ENCODE data around the gene SIM1. TPM values are rescaled to one million over a fixed set of nuclear protein-coding genes. Genes with fewer than 3 reads are reported as not detected.
A peak's percentile ranks its signal among the peaks of the same experiment; 100 is the strongest.

Gene SIM1
- total and polyA plus RNA-seq, 4 donors, result not detected

- ATAC-seq (ENCODE audit: insufficient read depth, low FRiP score) (no peak), DNase-seq (peak in 1 of 3 donors; percentile 15)
- Histone ChIP-seq H3K36me3 (ENCODE audit: control insufficient read depth in 4 of 4, insufficient read depth in 4 of 4, low read length in 4 of 4) (no peaks in the 10 kb centered on the region), H3K4me3 (no peak overlapping the region), H3K9ac (ENCODE audit: insufficient read depth in 1 of 2, low read length in 2 of 2) (no peak overlapping the region), H3K27ac (ENCODE audit: low read depth in 1 of 2, low read length in 1 of 2) (no peak overlapping the region), H3K27me3 (ENCODE audit: control insufficient read depth in 3 of 3, insufficient read depth in 3 of 3, low read length in 2 of 3) (no peaks in the 10 kb centered on the region), H3K4me1 (ENCODE audit: control insufficient read depth in 5 of 5, insufficient read depth in 5 of 5, low read length in 5 of 5) (no peaks in the 10 kb centered on the region), H3K9me3 (ENCODE audit: control insufficient read depth in 4 of 4, insufficient read depth in 3 of 4, low read length in 3 of 4) (peaks cover 0 to 3% (median 0%) of the 10 kb centered on the region in 4 donors)
- WGBS, 2 donors, result 69 to 75% methylated on average over 4 of the region's 4 CpGs
- TF ChIP-seq, protein P1, sequence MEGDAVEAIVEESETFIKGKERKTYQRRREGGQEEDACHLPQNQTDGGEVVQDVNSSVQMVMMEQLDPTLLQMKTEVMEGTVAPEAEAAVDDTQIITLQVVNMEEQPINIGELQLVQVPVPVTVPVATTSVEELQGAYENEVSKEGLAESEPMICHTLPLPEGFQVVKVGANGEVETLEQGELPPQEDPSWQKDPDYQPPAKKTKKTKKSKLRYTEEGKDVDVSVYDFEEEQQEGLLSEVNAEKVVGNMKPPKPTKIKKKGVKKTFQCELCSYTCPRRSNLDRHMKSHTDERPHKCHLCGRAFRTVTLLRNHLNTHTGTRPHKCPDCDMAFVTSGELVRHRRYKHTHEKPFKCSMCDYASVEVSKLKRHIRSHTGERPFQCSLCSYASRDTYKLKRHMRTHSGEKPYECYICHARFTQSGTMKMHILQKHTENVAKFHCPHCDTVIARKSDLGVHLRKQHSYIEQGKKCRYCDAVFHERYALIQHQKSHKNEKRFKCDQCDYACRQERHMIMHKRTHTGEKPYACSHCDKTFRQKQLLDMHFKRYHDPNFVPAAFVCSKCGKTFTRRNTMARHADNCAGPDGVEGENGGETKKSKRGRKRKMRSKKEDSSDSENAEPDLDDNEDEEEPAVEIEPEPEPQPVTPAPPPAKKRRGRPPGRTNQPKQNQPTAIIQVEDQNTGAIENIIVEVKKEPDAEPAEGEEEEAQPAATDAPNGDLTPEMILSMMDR (IDR thresholded peaks at IDR 0.05; ENCODE audit: control extremely low read depth, extremely low read depth), result no peak
Measured at GRCh38 chr6:100339574-100340255, 125.0 kb downstream of the SIM1 start.

DNA sequence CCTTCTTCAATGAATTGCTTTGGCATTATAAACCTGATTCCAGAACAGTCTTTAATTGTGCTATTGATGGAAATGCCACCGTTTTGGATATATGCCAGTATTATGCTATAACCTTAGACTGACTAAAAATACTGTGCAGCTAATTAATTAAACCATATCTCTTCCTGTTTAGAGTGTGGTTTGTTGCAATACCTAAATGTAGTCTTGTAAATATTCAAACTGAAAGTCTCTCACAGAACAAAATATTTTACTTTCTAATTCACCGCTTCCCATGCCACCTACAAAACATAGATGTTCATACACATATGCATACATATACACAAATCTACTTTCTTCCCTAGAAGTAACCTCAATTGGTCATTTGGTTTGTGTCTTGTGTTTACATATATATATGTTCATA, 126.6 kb downstream of the SIM1 start:
- DNase-seq (no peak), ATAC-seq (ENCODE audit: insufficient read depth, low FRiP score) (no peak)
- H3K36me3 ChIP-seq (ENCODE audit: control insufficient read depth in 4 of 4, insufficient read depth in 4 of 4, low read length in 4 of 4), result no peaks in the 10 kb centered on the region
- H3K4me3 ChIP-seq, result no peak overlapping the region
- TF ChIP-seq, protein P1 (IDR thresholded peaks at IDR 0.05; ENCODE audit: control extremely low read depth, extremely low read depth), result no peak
- no peaks in the 10 kb centered on the region for H3K4me1 ChIP-seq (ENCODE audit: control insufficient read depth in 5 of 5, insufficient read depth in 5 of 5, low read length in 5 of 5)
- H3K9me3 ChIP-seq (ENCODE audit: control insufficient read depth in 4 of 4, insufficient read depth in 3 of 4, low read length in 3 of 4), result peaks cover 0 to 3% (median 0%) of the 10 kb centered on the region in 4 donors
- H3K27ac ChIP-seq (ENCODE audit: low read depth in 1 of 2, low read length in 1 of 2), result no peak overlapping the region
- WGBS, 2 donors, result 75 to 90% methylated on average over 2 of the region's 2 CpGs
- H3K27me3 ChIP-seq (ENCODE audit: control insufficient read depth in 3 of 3, insufficient read depth in 3 of 3, low read length in 2 of 3), result no peaks in the 10 kb centered on the region
- no peak overlapping the region for H3K9ac ChIP-seq (ENCODE audit: insufficient read depth in 1 of 2, low read length in 2 of 2)

DNA sequence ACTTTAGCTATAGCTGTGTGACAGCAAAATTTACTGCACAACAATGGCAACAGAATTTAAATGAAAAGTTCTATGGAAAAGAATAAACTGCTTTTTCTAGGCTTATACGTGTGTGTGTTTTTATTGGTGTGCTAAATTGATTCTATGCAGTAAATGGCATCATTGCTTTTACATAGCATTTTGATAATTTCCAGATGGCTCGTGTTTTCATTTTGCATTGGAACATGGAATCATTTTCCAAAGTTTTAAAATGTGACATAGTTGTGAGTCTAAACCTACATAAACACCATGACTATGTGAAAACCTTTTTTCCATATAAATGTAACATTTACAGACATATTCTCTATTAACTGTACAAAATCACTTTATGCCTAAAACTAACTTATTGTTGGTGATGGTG, 127.8 kb downstream of the SIM1 start:
- H3K36me3 ChIP-seq (ENCODE audit: control insufficient read depth in 4 of 4, insufficient read depth in 4 of 4, low read length in 4 of 4), result no peaks in the 10 kb centered on the region
- ATAC-seq (ENCODE audit: insufficient read depth, low FRiP score) (no peak), DNase-seq (no peak)
- H3K27me3 ChIP-seq (ENCODE audit: control insufficient read depth in 3 of 3, insufficient read depth in 3 of 3, low read length in 2 of 3), result no peaks in the 10 kb centered on the region
- peaks cover 0 to 3% (median 0%) of the 10 kb centered on the region in 4 donors for H3K9me3 ChIP-seq (ENCODE audit: control insufficient read depth in 4 of 4, insufficient read depth in 3 of 4, low read length in 3 of 4)
- H3K9ac ChIP-seq (ENCODE audit: insufficient read depth in 1 of 2, low read length in 2 of 2), result no peak overlapping the region
- WGBS, 2 donors, result 81 to 88% methylated on average over 2 of the region's 2 CpGs
- no peak overlapping the region for H3K4me3 ChIP-seq
- TF ChIP-seq, protein P1 (IDR thresholded peaks at IDR 0.05; ENCODE audit: control extremely low read depth, extremely low read depth), result no peak
- H3K4me1 ChIP-seq (ENCODE audit: control insufficient read depth in 5 of 5, insufficient read depth in 5 of 5, low read length in 5 of 5), result no peaks in the 10 kb centered on the region
- H3K27ac ChIP-seq (ENCODE audit: low read depth in 1 of 2, low read length in 1 of 2), result no peak overlapping the region

GRCh38 chr6:100335991-100336390, 128.7 kb downstream of the SIM1 start:
- Histone ChIP-seq H3K27ac (ENCODE audit: low read depth in 1 of 2, low read length in 1 of 2) (no peak overlapping the region), H3K9me3 (ENCODE audit: control insufficient read depth in 4 of 4, insufficient read depth in 3 of 4, low read length in 3 of 4) (peaks cover 0 to 3% (median 0%) of the 10 kb centered on the region in 4 donors), H3K36me3 (ENCODE audit: control insufficient read depth in 4 of 4, insufficient read depth in 4 of 4, low read length in 4 of 4) (no peaks in the 10 kb centered on the region), H3K27me3 (ENCODE audit: control insufficient read depth in 3 of 3, insufficient read depth in 3 of 3, low read length in 2 of 3) (no peaks in the 10 kb centered on the region), H3K9ac (ENCODE audit: insufficient read depth in 1 of 2, low read length in 2 of 2) (no peak overlapping the region), H3K4me1 (ENCODE audit: control insufficient read depth in 5 of 5, insufficient read depth in 5 of 5, low read length in 5 of 5) (no peaks in the 10 kb centered on the region), H3K4me3 (no peak overlapping the region)
- TF ChIP-seq, protein P1 (IDR thresholded peaks at IDR 0.05; ENCODE audit: control extremely low read depth, extremely low read depth), result no peak
- 41 to 71% methylated on average over 1 of the region's 1 CpG for WGBS, 2 donors
- no peak for DNase-seq
- no peak for ATAC-seq (ENCODE audit: insufficient read depth, low FRiP score)
